Hepatocyte (in vitro differentiated cells): Measurements from ENCODE around the gene C13orf42. TPM values are rescaled to one million over a fixed set of nuclear protein-coding genes. Genes with fewer than 3 reads are reported as not detected.

Experiments
- DNase-seq: peaks from one replicate; pipeline ENCODE4 v3.0.0-alpha.2; 2016; ENCODE audit warnings: low spot score
- H2AFZ ChIP-seq: fragments of 200-600 bp; sonication (generic); 2 replicates; pipeline ENCODE4 v1.6.0; 2016; ENCODE audit warnings: antibody characterized with exemption, mild to moderate bottlenecking
- H3K27ac ChIP-seq: fragments of 200-600 bp; sonication (generic); 2 replicates; pipeline ENCODE4 v1.5.1; 2016; ENCODE audit warnings: mild to moderate bottlenecking
- H3K27me3 ChIP-seq: fragments of 200-600 bp; sonication (generic); 2 replicates; pipeline ENCODE4 v1.6.1; 2016
- H3K36me3 ChIP-seq: fragments of 200-600 bp; sonication (generic); replicated peaks from 2 replicates; pipeline ENCODE4 v1.5.1; 2016; ENCODE audit warnings: low read depth; ENCODE audit not compliant: insufficient read depth
- H3K4me1 ChIP-seq: fragments of 200-600 bp; sonication (generic); 2 replicates; pipeline ENCODE4 v1.5.1; 2016; ENCODE audit warnings: mild to moderate bottlenecking, moderate library complexity; ENCODE audit not compliant: insufficient read depth
- H3K4me2 ChIP-seq: fragments of 200-600 bp; sonication (generic); 2 replicates; pipeline ENCODE4 v1.6.0; 2016
- H3K4me3 ChIP-seq: fragments of 200-600 bp; sonication (generic); 2 replicates; pipeline ENCODE4 v1.5.1; 2016; ENCODE audit warnings: mild to moderate bottlenecking
- H3K79me2 ChIP-seq: fragments of 200-600 bp; sonication (generic); 2 replicates; pipeline ENCODE4 v1.6.0; 2017; ENCODE audit warnings: mild to moderate bottlenecking
- H3K9me2 ChIP-seq: fragments of 200-600 bp; sonication (generic); replicated peaks from 2 replicates; pipeline ENCODE4 v1.6.0; 2017; ENCODE audit warnings: mild to moderate bottlenecking; ENCODE audit not compliant: insufficient read depth
- H3K9me3 ChIP-seq: fragments of 200-600 bp; sonication (generic); 2 replicates; pipeline ENCODE4 v1.5.1; 2016; ENCODE audit warnings: low read depth, mild to moderate bottlenecking
- H4K20me1 ChIP-seq: fragments of 200-600 bp; sonication (generic); 2 replicates; pipeline ENCODE4 v1.6.0; 2016; ENCODE audit warnings: mild to moderate bottlenecking; ENCODE audit not compliant: insufficient read depth, poor library complexity, severe bottlenecking
- EZH2 ChIP-seq: fragments of 200-600 bp; sonication (generic); IDR thresholded peaks from 2 replicates; pipeline ENCODE4 v1.6.1; 2016; ENCODE audit warnings: antibody characterized with exemption, mild to moderate bottlenecking, borderline replicate concordance
- EZH2phosphoT487 ChIP-seq: fragments of 200-600 bp; sonication (generic); IDR thresholded peaks from one replicate; pipeline ENCODE4 v1.6.1; 2018; ENCODE audit warnings: antibody characterized with exemption, mild to moderate bottlenecking, low read depth, moderate library complexity; ENCODE audit not compliant: unreplicated experiment, severe bottlenecking
- WGBS: methylation state at CpG from one replicate; pipeline ENCODE4 v1.1.6; 2016; ENCODE audit warnings: low lambda C conversion rate; ENCODE audit errors: missing lambda C conversion rate; 5-methylcytosine and 5-hydroxymethylcytosine counted together
- polyA plus RNA-seq: library from polyadenylated mRNA; unstranded; fragments of >200 nt; fragmentation: Nextera tagmentation; extraction: Ambion mirVana; gene quantifications from 2 replicates; pipeline ENCODE4 v1.2.1, GENCODE V29; 2016
- total RNA-seq: library from RNA; depleted of rRNA; stranded (reverse); fragments of >200 nt; gene quantifications from 2 replicates; pipeline ENCODE4 v1.2.3, GENCODE V29; 2014
- TF ChIP-seq, protein P1 (sequence below): fragments of 200-600 bp; sonication (generic); IDR thresholded peaks from 2 replicates; pipeline ENCODE4 v1.5.1; 2016; ENCODE audit warnings: antibody characterized with exemption, mild to moderate bottlenecking; ENCODE audit not compliant: poor library complexity

C13orf42 gene
- total and polyA plus RNA-seq, 2 experiments from 2014 or later = not detected

GRCh38 chr13:51035469-51035868 is 75.6 kb downstream of the C13orf42 start:
- no peaks in the 10 kb centered on the region for H3K79me2 ChIP-seq
- no peaks in the 10 kb centered on the region for H3K27me3 ChIP-seq
- 81% methylated on average over 4 of the region's 4 CpGs for WGBS
- no peaks in the 10 kb centered on the region for H3K9me2 ChIP-seq
- no peak overlapping the region for H2AFZ ChIP-seq
- no peak overlapping the region for H3K4me2 ChIP-seq
- no peaks in the 10 kb centered on the region for H4K20me1 ChIP-seq
- H3K9me3 ChIP-seq = no peaks in the 10 kb centered on the region
- H3K36me3 ChIP-seq = no peaks in the 10 kb centered on the region
- no peak overlapping the region for H3K27ac ChIP-seq
- no peak for TF ChIP-seq EZH2
- TF ChIP-seq, protein P1, sequence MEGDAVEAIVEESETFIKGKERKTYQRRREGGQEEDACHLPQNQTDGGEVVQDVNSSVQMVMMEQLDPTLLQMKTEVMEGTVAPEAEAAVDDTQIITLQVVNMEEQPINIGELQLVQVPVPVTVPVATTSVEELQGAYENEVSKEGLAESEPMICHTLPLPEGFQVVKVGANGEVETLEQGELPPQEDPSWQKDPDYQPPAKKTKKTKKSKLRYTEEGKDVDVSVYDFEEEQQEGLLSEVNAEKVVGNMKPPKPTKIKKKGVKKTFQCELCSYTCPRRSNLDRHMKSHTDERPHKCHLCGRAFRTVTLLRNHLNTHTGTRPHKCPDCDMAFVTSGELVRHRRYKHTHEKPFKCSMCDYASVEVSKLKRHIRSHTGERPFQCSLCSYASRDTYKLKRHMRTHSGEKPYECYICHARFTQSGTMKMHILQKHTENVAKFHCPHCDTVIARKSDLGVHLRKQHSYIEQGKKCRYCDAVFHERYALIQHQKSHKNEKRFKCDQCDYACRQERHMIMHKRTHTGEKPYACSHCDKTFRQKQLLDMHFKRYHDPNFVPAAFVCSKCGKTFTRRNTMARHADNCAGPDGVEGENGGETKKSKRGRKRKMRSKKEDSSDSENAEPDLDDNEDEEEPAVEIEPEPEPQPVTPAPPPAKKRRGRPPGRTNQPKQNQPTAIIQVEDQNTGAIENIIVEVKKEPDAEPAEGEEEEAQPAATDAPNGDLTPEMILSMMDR = no peak
- DNase-seq = no peak
- no peak overlapping the region for H3K4me3 ChIP-seq
- H3K4me1 ChIP-seq = no peaks in the 10 kb centered on the region

DNA sequence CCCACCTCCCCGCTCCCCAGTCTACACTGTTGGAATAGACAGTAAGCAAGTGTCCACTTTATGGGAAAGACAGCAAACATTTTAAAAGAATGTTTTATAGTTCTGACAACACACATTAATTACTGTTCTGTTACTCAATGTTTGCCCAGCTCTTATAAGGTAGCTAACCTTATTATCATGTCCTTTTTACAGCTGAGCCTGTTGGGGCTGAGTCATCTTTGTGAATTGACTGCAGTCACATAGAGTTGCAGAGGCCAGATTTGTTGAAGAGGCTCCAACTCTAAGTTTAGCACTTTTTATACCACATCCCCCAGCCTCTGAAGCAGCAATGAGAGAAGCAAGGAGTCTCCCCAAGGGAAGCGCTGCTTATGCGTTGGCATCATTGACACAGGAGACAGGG is 76.2 kb downstream of the C13orf42 start:
- WGBS = 84% methylated on average over 3 of the region's 3 CpGs
- TF ChIP-seq, protein P1 = no peak
- TF ChIP-seq EZH2 (no peak), EZH2phosphoT487 (no peak)
- H3K27ac ChIP-seq = peak overlapping the region; percentile 42
- no peaks in the 10 kb centered on the region for H3K4me1 ChIP-seq
- H3K4me3 ChIP-seq = no peak overlapping the region
- H4K20me1 ChIP-seq = no peaks in the 10 kb centered on the region
- no peaks in the 10 kb centered on the region for H3K9me3 ChIP-seq
- H3K9me2 ChIP-seq = no peaks in the 10 kb centered on the region
- no peaks in the 10 kb centered on the region for H3K36me3 ChIP-seq
- no peaks in the 10 kb centered on the region for H3K27me3 ChIP-seq
- peak overlapping the region; percentile 18 for H3K4me2 ChIP-seq
- no peak overlapping the region for H2AFZ ChIP-seq
- no peaks in the 10 kb centered on the region for H3K79me2 ChIP-seq
- peak; percentile 40 for DNase-seq

DNA sequence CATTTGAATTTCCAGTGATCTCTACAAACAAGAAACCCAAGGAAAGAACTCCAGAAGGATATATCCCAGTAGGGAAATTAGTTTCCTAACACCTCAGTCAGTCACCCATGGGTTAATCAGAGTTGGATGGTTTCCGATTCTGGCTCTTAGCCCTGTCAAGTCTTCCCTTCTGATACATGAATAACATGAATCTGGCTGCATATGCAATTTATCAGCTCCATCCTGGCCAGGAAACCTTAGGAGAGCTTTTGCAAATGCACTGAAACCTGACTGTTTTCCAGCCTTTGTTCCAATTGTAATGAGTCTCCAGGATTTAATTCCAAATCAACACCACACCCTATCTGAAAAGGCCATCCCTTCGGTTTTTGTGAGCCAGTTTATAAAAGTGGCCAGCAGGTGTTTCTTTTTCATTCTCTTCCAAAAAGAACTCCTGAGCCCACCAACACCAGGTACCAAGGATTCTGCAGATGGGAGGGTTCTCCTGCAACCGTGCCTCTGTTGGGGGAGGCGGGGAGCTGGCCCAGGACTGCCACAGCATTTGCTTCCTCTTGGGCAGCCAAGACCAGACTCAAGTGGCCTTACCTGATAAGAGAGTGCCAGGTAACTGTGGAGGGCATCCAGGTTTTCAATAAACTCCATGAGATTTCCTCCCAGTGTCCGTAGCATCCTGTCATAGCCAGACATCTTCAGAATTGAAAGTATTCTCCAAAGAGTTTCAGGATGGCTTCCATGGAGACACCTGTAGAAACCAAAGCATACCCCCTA is 77.5 kb downstream of the C13orf42 start:
- no peaks in the 10 kb centered on the region for H3K4me1 ChIP-seq
- WGBS = 78% methylated on average over 5 of the region's 5 CpGs
- no peaks in the 10 kb centered on the region for H3K27me3 ChIP-seq
- H3K79me2 ChIP-seq = no peaks in the 10 kb centered on the region
- no peak overlapping the region for H3K4me2 ChIP-seq
- no peak overlapping the region for H3K27ac ChIP-seq
- H3K9me3 ChIP-seq = no peaks in the 10 kb centered on the region
- TF ChIP-seq, protein P1 = no peak
- TF ChIP-seq EZH2 (no peak), EZH2phosphoT487 (no peak)
- DNase-seq = no peak
- H3K9me2 ChIP-seq = no peaks in the 10 kb centered on the region
- H2AFZ ChIP-seq = no peak overlapping the region
- H3K4me3 ChIP-seq = no peak overlapping the region
- no peaks in the 10 kb centered on the region for H4K20me1 ChIP-seq
- H3K36me3 ChIP-seq = no peaks in the 10 kb centered on the region
